Naive thymus-derived CD8-positive, alpha-beta T cell (primary cell): ENCODE data around the gene GPR162. TPM values are rescaled to one million over a fixed set of nuclear protein-coding genes. Genes with fewer than 3 reads are reported as not detected.
A peak's percentile ranks its signal among the peaks of the same experiment; 100 is the strongest.

Source experiments
- ATAC-seq, 2 donors: fragments of 150-1000 bp; cut with Tn5 transposase in 1 of 2; sonication (Bioruptor Pico), chemical (Tn5 transposase) in 1 of 2; 1 replicate in 1 of 2; 2 replicates in 1 of 2; pipeline ENCODE4 v1.10.0; 2021; ENCODE audit warnings: mild to moderate bottlenecking in 2 of 2, moderate library complexity in 2 of 2
- POLR2A ChIA-PET: fragments of 350-600 bp; sonication (Branson Sonifier 250); formaldehyde crosslinking; loops from one replicate; lab custom pipeline; 2021; ENCODE audit warnings: antibody characterized with exemption; lab: Charles Lee
- DNase-seq, 10 donors: peaks; one replicate each; pipeline versions ENCODE4 v3.0.0 to v3.0.0-alpha.2; 2020 to 2022
- H3K27ac Mint-ChIP-seq, 10 donors: one replicate each; pipeline ENCODE4 v1.8.0; 2020 to 2022; ENCODE audit warnings: mild to moderate bottlenecking in 10 of 10, mixed read lengths in 10 of 10, moderate library complexity in 4 of 10, inconsistent platforms in 1 of 10
- H3K27me3 Mint-ChIP-seq, 5 donors: one replicate each; pipeline ENCODE4 v1.8.0; 2021 to 2022; ENCODE audit warnings: mixed read lengths in 5 of 5
- H3K36me3 Mint-ChIP-seq, 3 donors: one replicate each; pipeline ENCODE4 v1.8.0; 2020 to 2022; ENCODE audit warnings: mixed read lengths in 3 of 3, mild to moderate bottlenecking in 2 of 3, inconsistent platforms in 1 of 3
- H3K4me1 Mint-ChIP-seq, 4 donors: one replicate each; pipeline ENCODE4 v1.8.0; 2021 to 2022; ENCODE audit warnings: mixed read lengths in 4 of 4
- H3K4me3 Mint-ChIP-seq, 10 donors: one replicate each; pipeline ENCODE4 v1.8.0; 2020 to 2022; ENCODE audit warnings: mild to moderate bottlenecking in 10 of 10, mixed read lengths in 10 of 10, moderate library complexity in 6 of 10, inconsistent platforms in 1 of 10
- H3K9me3 Mint-ChIP-seq, 9 donors: one replicate each; pipeline ENCODE4 v1.8.0; 2020 to 2022; ENCODE audit warnings: mixed read lengths in 9 of 9, mild to moderate bottlenecking in 3 of 9, inconsistent platforms in 1 of 9, moderate library complexity in 1 of 9
- polyA plus RNA-seq, 3 donors: library from polyadenylated mRNA; unstranded; fragments of 300-500 nt; fragmentation: Illumina TruSeq; gene quantifications; one replicate each; pipeline ENCODE4 v1.2.3, GENCODE V29; 2021
- total RNA-seq, 8 experiments: library from RNA in 2 of 8; stranded (reverse) in 2 of 8; gene quantifications; one replicate each; pipeline ENCODE4 v1.2.3 and lab custom pipeline; 2021 to 2026

The GPR162 gene
- total and polyA plus RNA-seq, 5 experiments from 2014 or later: not detected

DNA sequence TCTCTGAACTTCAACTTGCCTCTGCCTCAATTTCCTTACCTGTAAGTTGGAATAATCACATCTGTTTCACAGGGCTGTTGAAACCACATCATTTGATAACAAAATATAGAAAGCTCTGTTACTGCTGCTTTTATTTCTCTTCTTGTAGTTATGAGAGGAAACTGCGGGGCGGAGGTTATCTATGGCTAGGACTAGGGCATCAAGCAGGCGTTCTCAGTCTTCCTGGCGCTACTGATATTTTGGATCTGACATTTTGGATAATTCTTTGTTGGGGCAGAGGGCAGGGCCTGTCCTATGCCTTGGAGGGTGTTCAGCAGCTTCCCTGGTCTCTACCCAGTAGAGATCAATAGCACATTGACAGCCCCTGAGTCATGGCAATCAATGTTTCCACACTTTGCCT is 10.5 kb downstream of the GPR162 start:
- POLR2A ChIA-PET: interaction anchor here (1.1 kb wide), 1 partner anchor 98 kb away, joined by 3 read pairs; no protein-coding TSS in a partner anchor
- peaks cover 4 to 20% (median 14%) of the 10 kb centered on the region in 5 donors for H3K27me3 Mint-ChIP-seq
- DNase-seq (no peak), ATAC-seq (no peak)
- H3K36me3 Mint-ChIP-seq: peaks cover 0 to 6% (median 0%) of the 10 kb centered on the region in 3 donors
- no peaks in the 10 kb centered on the region for H3K9me3 Mint-ChIP-seq
- peaks cover 13 to 22% (median 18%) of the 10 kb centered on the region in 4 donors for H3K4me1 Mint-ChIP-seq
- H3K4me3 Mint-ChIP-seq: peak overlapping the region in 1 of 10 donors; percentile 14
- H3K27ac Mint-ChIP-seq: no peak overlapping the region

- POLR2A ChIA-PET: interaction anchor here (0.6 kb wide), 2 partner anchors 52 to 139 kb away, joined by 3 to 6 read pairs; no protein-coding TSS in a partner anchor
- H3K27ac Mint-ChIP-seq: no peak overlapping the region
- ATAC-seq (no peak), DNase-seq (no peak)
- peaks cover 0 to 13% (median 4%) of the 10 kb centered on the region in 5 donors for H3K27me3 Mint-ChIP-seq
- no peaks in the 10 kb centered on the region for H3K9me3 Mint-ChIP-seq
- no peak overlapping the region for H3K4me3 Mint-ChIP-seq
- peaks cover 0 to 6% (median 0%) of the 10 kb centered on the region in 3 donors for H3K36me3 Mint-ChIP-seq
- H3K4me1 Mint-ChIP-seq: peaks cover 9 to 12% (median 10%) of the 10 kb centered on the region in 4 donors
Measured at GRCh38 chr12:6833189-6833890, 11.7 kb downstream of the GPR162 start.

DNA sequence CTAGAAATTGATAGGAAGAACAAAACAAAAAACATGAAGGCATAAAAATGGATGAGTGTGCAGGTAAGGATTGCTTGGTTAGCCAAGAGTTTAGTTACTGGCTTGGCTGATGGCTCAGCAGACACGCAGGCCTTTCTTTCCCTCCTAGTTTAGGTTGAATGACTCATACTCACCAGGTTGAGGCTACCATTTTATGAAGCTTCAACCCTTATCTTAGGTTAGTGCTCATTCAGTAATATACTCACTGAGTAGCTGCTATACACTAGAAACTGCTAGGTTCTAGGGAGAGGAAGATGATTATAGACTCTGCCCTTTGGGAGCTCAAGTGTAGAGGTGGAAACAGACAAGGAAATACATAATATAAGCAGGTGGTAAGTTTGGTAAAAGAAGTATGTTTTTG is 12.6 kb downstream of the GPR162 start:
- ATAC-seq (no peak), DNase-seq (no peak)
- H3K9me3 Mint-ChIP-seq: no peaks in the 10 kb centered on the region
- H3K36me3 Mint-ChIP-seq: peaks cover 0 to 6% (median 0%) of the 10 kb centered on the region in 3 donors
- peaks cover 4 to 8% (median 6%) of the 10 kb centered on the region in 4 donors for H3K4me1 Mint-ChIP-seq
- H3K4me3 Mint-ChIP-seq: no peak overlapping the region
- H3K27me3 Mint-ChIP-seq: peaks cover 0 to 10% (median 0%) of the 10 kb centered on the region in 5 donors
- POLR2A ChIA-PET: interaction anchor here (0.6 to 1.4 kb wide), 3 partner anchors 81 to 203 kb away, joined by 3 to 6 read pairs (median 4); partner anchors contain the start of gene MLF2
- H3K27ac Mint-ChIP-seq: peak overlapping the region in 2 of 10 donors; percentile 12 to 41

GRCh38 chr12:6834873-6835272 is 13.3 kb downstream of the GPR162 start:
- H3K4me3 Mint-ChIP-seq: no peak overlapping the region
- peaks cover 0 to 7% (median 4%) of the 10 kb centered on the region in 4 donors for H3K4me1 Mint-ChIP-seq
- no peaks in the 10 kb centered on the region for H3K9me3 Mint-ChIP-seq
- POLR2A ChIA-PET: interaction anchor here (0.6 to 1.4 kb wide), 3 partner anchors 81 to 203 kb away, joined by 3 to 6 read pairs (median 4); partner anchors contain the start of gene MLF2
- DNase-seq: no peak
- peaks cover 0 to 6% (median 0%) of the 10 kb centered on the region in 3 donors for H3K36me3 Mint-ChIP-seq
- peak overlapping the region in 1 of 10 donors; percentile 41 for H3K27ac Mint-ChIP-seq
- H3K27me3 Mint-ChIP-seq: peaks cover 0 to 9% (median 0%) of the 10 kb centered on the region in 5 donors
- ATAC-seq: no peak

GRCh38 chr12:6836851-6837250 is 15.2 kb downstream of the GPR162 start:
- no peak overlapping the region for H3K4me3 Mint-ChIP-seq
- H3K4me1 Mint-ChIP-seq: peaks cover 0 to 5% (median 3%) of the 10 kb centered on the region in 4 donors
- peaks cover 0 to 2% (median 0%) of the 10 kb centered on the region in 3 donors for H3K36me3 Mint-ChIP-seq
- H3K27me3 Mint-ChIP-seq: no peaks in the 10 kb centered on the region
- DNase-seq (no peak), ATAC-seq (no peak)
- H3K9me3 Mint-ChIP-seq: no peaks in the 10 kb centered on the region
- peak overlapping the region in 1 of 10 donors; percentile 22 for H3K27ac Mint-ChIP-seq
- POLR2A ChIA-PET: interaction anchor here (0.7 to 1.3 kb wide), 3 partner anchors 8 to 366 kb away, joined by 3 to 4 read pairs (median 3); partner anchors contain the start of genes P3H3 and VAMP1

GRCh38 chr12:6837370-6838060 is 15.9 kb downstream of the GPR162 start:
- Mint-ChIP-seq H3K36me3 (peaks cover 0 to 2% (median 0%) of the 10 kb centered on the region in 3 donors), H3K27me3 (no peaks in the 10 kb centered on the region), H3K27ac (no peak overlapping the region), H3K4me1 (peaks cover 0 to 5% (median 3%) of the 10 kb centered on the region in 4 donors), H3K4me3 (no peak overlapping the region), H3K9me3 (no peaks in the 10 kb centered on the region)
- ATAC-seq (no peak), DNase-seq (no peak)
- POLR2A ChIA-PET: interaction anchor here (1.3 kb wide), 1 partner anchor 9 kb away, joined by 4 read pairs; the partner anchor contains the start of gene P3H3

DNA sequence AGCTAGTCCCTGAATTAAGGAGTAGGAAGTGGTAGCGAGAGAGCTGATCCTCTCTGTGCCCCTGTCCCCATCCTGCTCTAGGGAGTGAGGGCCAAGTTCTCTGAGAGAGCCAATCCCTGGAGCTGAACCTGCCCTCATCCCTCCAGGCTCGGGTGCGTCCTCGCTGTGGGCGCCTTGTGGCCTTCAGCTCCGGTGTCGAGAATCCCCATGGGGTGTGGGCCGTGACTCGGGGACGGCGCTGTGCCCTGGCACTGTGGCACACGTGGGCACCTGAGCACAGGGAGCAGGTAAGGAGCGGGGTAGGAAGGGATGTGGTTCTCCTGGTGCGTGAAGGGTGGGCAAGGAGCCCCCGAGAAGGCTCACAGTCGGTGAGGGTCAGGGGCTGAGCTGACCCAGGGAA is 17.2 kb downstream of the GPR162 start:
- ATAC-seq (no peak), DNase-seq (no peak)
- no peak overlapping the region for H3K27ac Mint-ChIP-seq
- peaks cover 0 to 5% (median 3%) of the 10 kb centered on the region in 4 donors for H3K4me1 Mint-ChIP-seq
- POLR2A ChIA-PET: interaction anchor here (1.2 kb wide), 1 partner anchor 12 kb away, joined by 3 read pairs; the partner anchor contains the start of gene CDCA3
- H3K9me3 Mint-ChIP-seq: no peaks in the 10 kb centered on the region
- no peak overlapping the region for H3K4me3 Mint-ChIP-seq
- H3K36me3 Mint-ChIP-seq: peaks cover 0 to 2% (median 0%) of the 10 kb centered on the region in 3 donors
- H3K27me3 Mint-ChIP-seq: no peaks in the 10 kb centered on the region

GRCh38 chr12:6839482-6840201 is 18.0 kb downstream of the GPR162 start:
- H3K27me3 Mint-ChIP-seq: no peaks in the 10 kb centered on the region
- H3K36me3 Mint-ChIP-seq: no peaks in the 10 kb centered on the region
- no peak overlapping the region for H3K4me3 Mint-ChIP-seq
- no peak for ATAC-seq
- H3K9me3 Mint-ChIP-seq: no peaks in the 10 kb centered on the region
- POLR2A ChIA-PET: interaction anchor here (1.2 to 2.0 kb wide), 2 partner anchors 9 to 12 kb away, joined by 3 to 4 read pairs; partner anchors contain the start of gene CDCA3
- no peak for DNase-seq
- H3K4me1 Mint-ChIP-seq: peaks cover 0 to 5% (median 3%) of the 10 kb centered on the region in 4 donors
- H3K27ac Mint-ChIP-seq: peak overlapping the region in 1 of 10 donors; percentile 56

- Mint-ChIP-seq H3K4me3 (no peak overlapping the region), H3K27ac (no peak overlapping the region), H3K4me1 (peaks cover 0 to 5% (median 3%) of the 10 kb centered on the region in 4 donors), H3K27me3 (no peaks in the 10 kb centered on the region), H3K9me3 (no peaks in the 10 kb centered on the region), H3K36me3 (no peaks in the 10 kb centered on the region)
- POLR2A ChIA-PET: interaction anchor here (1.2 to 2.0 kb wide), 2 partner anchors 9 to 11 kb away, joined by 3 to 4 read pairs; partner anchors contain the start of gene CDCA3
- DNase-seq (no peak), ATAC-seq (no peak)
Measured at GRCh38 chr12:6840330-6840729, 18.7 kb downstream of the GPR162 start.

DNA sequence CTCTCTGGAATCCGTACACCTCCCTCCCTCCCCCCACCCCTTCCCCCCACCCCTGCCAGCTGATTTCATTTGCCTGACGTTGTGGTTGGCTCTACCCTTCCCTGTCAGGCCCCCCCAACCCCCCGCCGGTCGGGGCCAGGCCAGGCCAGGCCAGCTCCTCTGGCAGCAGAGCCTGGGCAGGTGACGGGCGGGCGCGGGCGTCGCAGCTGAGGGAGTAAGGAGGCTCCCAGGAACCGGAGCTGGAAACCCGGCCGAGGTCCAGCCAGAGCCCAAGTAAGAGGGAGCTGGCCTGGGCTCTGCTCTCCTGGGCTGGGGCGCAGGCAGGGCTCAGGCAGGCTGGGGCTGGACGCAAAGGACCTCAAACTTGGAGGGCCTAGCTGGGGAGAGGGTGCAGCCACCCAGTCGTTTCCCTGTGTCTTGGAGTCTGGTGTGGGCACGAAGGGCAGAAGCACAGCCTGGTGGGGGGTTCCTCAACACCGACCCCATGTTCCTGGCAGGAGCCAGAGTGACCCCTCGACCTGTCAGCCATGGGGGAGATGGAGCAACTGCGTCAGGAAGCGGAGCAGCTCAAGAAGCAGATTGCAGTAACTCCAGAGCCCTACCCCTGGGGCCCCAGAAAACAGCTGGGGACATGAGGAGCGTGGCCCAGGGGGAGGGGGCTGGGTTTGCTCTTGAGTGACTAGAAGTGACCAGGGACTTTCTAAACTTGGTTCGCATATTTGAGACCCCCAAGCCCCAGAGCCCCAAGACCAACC is 19.3 kb downstream of the GPR162 start, which contains the start of gene GNB3:
Gene GNB3 (plus strand): TSS at position 165 of the 755 bp plus-strand sequence. CDS start 363 bp downstream, at position 528.
- DNase-seq (no peak), ATAC-seq (no peak)
- peaks cover 0 to 1% (median 0%) of the 10 kb centered on the region in 4 donors for H3K4me1 Mint-ChIP-seq
- no peaks in the 10 kb centered on the region for H3K9me3 Mint-ChIP-seq
- no peaks in the 10 kb centered on the region for H3K27me3 Mint-ChIP-seq
- POLR2A ChIA-PET: interaction anchor here (2.0 kb wide), 1 partner anchor 8 kb away, joined by 4 read pairs; no protein-coding TSS in a partner anchor
- no peak within 1 kb of the TSS for H3K27ac Mint-ChIP-seq
- no peak within 1 kb of the TSS for H3K4me3 Mint-ChIP-seq
- peaks cover 0 to 2% (median 0%) of the 10 kb centered on the region in 3 donors for H3K36me3 Mint-ChIP-seq

- POLR2A ChIA-PET: interaction anchor here (1.2 to 1.5 kb wide), 2 partner anchors 12 to 55 kb away, joined by 3 read pairs; no protein-coding TSS in a partner anchor
- ATAC-seq (no peak), DNase-seq (no peak)
- no peaks in the 10 kb centered on the region for H3K27me3 Mint-ChIP-seq
- no peaks in the 10 kb centered on the region for H3K9me3 Mint-ChIP-seq
- no peaks in the 10 kb centered on the region for H3K4me1 Mint-ChIP-seq
- no peak overlapping the region for H3K27ac Mint-ChIP-seq
- H3K36me3 Mint-ChIP-seq: peaks cover 0 to 2% (median 0%) of the 10 kb centered on the region in 3 donors
- no peak overlapping the region for H3K4me3 Mint-ChIP-seq
Measured at GRCh38 chr12:6842075-6842474, 20.5 kb downstream of the GPR162 start.
